Adrenal gland (tissue), 5 donors: ENCODE measurements around the gene RASGRP2.

Experiments
- POLR2A ChIP-seq, 2 donors: fragments of 450-650 bp; IDR thresholded peaks; one replicate each; pipeline ENCODE4 v1.6.1; 2017; ENCODE audit warnings: antibody characterized with exemption in 2 of 2, mild to moderate bottlenecking in 2 of 2, moderate library complexity in 1 of 2
- TF ChIP-seq, protein P1 (sequence below), 6 experiments: fragments of 450-650 bp in 4 of 6; fragments of 200-600 bp in 2 of 6; sonication (generic) in 1 of 6; IDR thresholded peaks; 1 replicate in 5 of 6; 2 replicates in 1 of 6; pipeline versions ENCODE4 v1.5.1 to v1.8.0; 2016 to 2021; ENCODE audit warnings: antibody characterized with exemption in 6 of 6, mild to moderate bottlenecking in 2 of 6, moderate library complexity in 1 of 6
- donor health status: DM: no; HTN: no; CAD: no.

GRCh38 chr11:64684357-64684756 lies 59.6 kb downstream of the RASGRP2 start:
- TF ChIP-seq, protein P1, sequence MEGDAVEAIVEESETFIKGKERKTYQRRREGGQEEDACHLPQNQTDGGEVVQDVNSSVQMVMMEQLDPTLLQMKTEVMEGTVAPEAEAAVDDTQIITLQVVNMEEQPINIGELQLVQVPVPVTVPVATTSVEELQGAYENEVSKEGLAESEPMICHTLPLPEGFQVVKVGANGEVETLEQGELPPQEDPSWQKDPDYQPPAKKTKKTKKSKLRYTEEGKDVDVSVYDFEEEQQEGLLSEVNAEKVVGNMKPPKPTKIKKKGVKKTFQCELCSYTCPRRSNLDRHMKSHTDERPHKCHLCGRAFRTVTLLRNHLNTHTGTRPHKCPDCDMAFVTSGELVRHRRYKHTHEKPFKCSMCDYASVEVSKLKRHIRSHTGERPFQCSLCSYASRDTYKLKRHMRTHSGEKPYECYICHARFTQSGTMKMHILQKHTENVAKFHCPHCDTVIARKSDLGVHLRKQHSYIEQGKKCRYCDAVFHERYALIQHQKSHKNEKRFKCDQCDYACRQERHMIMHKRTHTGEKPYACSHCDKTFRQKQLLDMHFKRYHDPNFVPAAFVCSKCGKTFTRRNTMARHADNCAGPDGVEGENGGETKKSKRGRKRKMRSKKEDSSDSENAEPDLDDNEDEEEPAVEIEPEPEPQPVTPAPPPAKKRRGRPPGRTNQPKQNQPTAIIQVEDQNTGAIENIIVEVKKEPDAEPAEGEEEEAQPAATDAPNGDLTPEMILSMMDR (IDR thresholded peaks at IDR 0.05): no peak
- no peak for TF ChIP-seq POLR2A (IDR thresholded peaks at IDR 0.05)
